Breast epithelium (tissue), 3 donors: ENCODE data around the gene ZNF783.

Experiments used
- POLR2A ChIP-seq: fragments of 450-650 bp; IDR thresholded peaks from one replicate; pipeline ENCODE4 v1.6.1; 2016; ENCODE audit warnings: antibody characterized with exemption, mild to moderate bottlenecking, moderate library complexity
- TF ChIP-seq, protein P1 (sequence below), 3 donors: fragments of 450-650 bp; IDR thresholded peaks; one replicate each; pipeline ENCODE4 v1.5.1; 2016 to 2017; ENCODE audit warnings: antibody characterized with exemption in 3 of 3, mild to moderate bottlenecking in 3 of 3, moderate library complexity in 3 of 3

DNA sequence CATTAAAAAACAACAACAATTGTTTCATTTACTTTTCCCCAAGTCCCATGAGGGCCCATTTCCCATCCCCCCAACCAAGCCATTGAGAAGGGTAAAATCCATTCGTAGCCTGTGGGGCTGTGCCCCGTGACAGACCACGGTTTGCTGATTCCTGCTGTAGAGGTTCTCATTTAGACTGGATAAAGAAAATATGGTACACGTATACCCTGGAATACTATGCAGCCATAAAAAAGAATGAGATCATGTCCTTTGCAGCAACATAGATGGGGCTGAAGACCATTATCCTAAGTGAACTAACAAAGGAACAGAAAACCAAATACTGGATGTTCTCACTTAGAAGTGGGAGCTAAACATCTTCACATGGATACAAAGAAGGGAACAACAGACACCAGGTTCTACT lies 44.9 kb downstream of the ZNF783 start:
- TF ChIP-seq, protein P1, sequence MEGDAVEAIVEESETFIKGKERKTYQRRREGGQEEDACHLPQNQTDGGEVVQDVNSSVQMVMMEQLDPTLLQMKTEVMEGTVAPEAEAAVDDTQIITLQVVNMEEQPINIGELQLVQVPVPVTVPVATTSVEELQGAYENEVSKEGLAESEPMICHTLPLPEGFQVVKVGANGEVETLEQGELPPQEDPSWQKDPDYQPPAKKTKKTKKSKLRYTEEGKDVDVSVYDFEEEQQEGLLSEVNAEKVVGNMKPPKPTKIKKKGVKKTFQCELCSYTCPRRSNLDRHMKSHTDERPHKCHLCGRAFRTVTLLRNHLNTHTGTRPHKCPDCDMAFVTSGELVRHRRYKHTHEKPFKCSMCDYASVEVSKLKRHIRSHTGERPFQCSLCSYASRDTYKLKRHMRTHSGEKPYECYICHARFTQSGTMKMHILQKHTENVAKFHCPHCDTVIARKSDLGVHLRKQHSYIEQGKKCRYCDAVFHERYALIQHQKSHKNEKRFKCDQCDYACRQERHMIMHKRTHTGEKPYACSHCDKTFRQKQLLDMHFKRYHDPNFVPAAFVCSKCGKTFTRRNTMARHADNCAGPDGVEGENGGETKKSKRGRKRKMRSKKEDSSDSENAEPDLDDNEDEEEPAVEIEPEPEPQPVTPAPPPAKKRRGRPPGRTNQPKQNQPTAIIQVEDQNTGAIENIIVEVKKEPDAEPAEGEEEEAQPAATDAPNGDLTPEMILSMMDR (IDR thresholded peaks at IDR 0.05), result no peak
- TF ChIP-seq POLR2A, result no peak
